ENCODE measurements around the gene GAR1. TPM values are rescaled to one million over a fixed set of nuclear protein-coding genes. Genes with fewer than 3 reads are reported as not detected.
A peak's percentile ranks its signal among the peaks of the same experiment; 100 is the strongest.
"Not testable (repeated sequence)": the region's sequence is repeated elsewhere in the genome, so short reads cannot be mapped to it uniquely, and the experiment has no call there.

GAR1 gene
- 10 to 100 TPM; 25.2 to 29.9 TPM for total RNA-seq

GRCh38 chr4:109815151-109816081 is at the start of gene GAR1:
Gene GAR1 (plus strand): TSS chr4:109815762. CDS start chr4:109816165, 403 bp downstream.
- CTCF ChIA-PET: interaction anchor here (0.7 to 4.2 kb wide), 5 partner anchors 11 to 382 kb away, joined by 3 to 17 read pairs (median 7); partner anchors contain the start of genes MCUB, RRH and SEC24B
- H3K9me3 Mint-ChIP-seq (ENCODE audit: low read depth): no peaks in the 10 kb centered on the region
- DNase-seq (peak; percentile 96), ATAC-seq (peak; percentile 94)
- peak within 1 kb of the TSS; percentile 98 for H3K27ac Mint-ChIP-seq
- peak within 1 kb of the TSS; percentile 95 for H3K4me3 Mint-ChIP-seq
- H3K36me3 Mint-ChIP-seq: peaks cover 36% of the 10 kb centered on the region
- H3K27me3 Mint-ChIP-seq: no peaks in the 10 kb centered on the region
- H3K4me1 Mint-ChIP-seq: peaks cover 58% of the 10 kb centered on the region

DNA sequence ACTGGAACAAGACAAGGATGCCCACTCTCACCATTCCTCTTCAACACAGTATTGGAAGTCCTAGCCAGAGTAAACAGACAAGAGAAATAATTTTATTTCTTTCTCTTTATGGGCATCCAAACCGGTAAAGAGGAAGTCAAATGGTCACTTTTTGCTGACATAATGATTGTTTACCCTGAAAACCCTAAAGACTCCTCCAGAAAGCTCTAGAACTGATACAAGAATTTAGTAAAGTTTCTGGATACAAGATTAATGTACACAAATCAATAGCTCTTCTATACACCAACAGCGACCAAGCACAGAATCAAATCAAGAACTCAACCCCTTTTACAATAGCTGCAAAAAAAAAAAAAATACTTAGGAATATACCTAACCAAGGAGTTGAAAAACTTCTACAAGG is 33.5 kb upstream of the GAR1 start:
- H3K9me3 Mint-ChIP-seq (ENCODE audit: low read depth); H3K36me3 Mint-ChIP-seq; ATAC-seq; H3K27ac Mint-ChIP-seq; DNase-seq; H3K4me3 Mint-ChIP-seq; H3K4me1 Mint-ChIP-seq; CTCF ChIA-PET; H3K27me3 Mint-ChIP-seq: not testable (repeated sequence)

GRCh38 chr4:109786846-109787245 is 28.7 kb upstream of the GAR1 start:
- Mint-ChIP-seq H3K36me3 (peaks cover 2% of the 10 kb centered on the region), H3K4me1 (no peaks in the 10 kb centered on the region), H3K4me3 (no peak overlapping the region), H3K27ac (no peak overlapping the region), H3K27me3 (peaks cover 10% of the 10 kb centered on the region), H3K9me3 (ENCODE audit: low read depth) (peaks cover 7% of the 10 kb centered on the region)
- CTCF ChIA-PET: no interaction called here
- ATAC-seq (no peak), DNase-seq (no peak)

DNA sequence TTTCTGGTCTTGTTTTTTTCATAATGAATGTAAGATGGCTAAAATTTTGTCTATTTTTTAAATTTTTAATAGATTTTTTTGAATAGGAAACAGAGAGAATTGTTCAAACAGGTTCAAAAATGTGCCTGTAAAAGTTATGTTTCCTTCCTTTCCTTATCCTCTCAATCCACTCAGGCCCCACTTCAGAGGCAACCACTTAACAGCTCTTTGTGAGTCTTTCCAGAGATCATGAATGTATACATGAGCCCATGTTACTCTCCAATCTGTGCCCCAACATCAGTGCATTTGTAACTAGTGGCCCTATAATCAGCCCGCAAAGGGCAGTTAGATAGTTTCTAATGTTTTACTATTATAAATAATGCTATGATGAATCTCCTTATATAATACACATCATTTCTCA is 27.8 kb upstream of the GAR1 start:
- Mint-ChIP-seq H3K27ac (no peak overlapping the region), H3K4me3 (no peak overlapping the region), H3K9me3 (ENCODE audit: low read depth) (peaks cover 7% of the 10 kb centered on the region), H3K4me1 (no peaks in the 10 kb centered on the region), H3K36me3 (peaks cover 2% of the 10 kb centered on the region), H3K27me3 (peaks cover 10% of the 10 kb centered on the region)
- CTCF ChIA-PET: no interaction called here
- no peak for DNase-seq
- ATAC-seq: no peak

DNA sequence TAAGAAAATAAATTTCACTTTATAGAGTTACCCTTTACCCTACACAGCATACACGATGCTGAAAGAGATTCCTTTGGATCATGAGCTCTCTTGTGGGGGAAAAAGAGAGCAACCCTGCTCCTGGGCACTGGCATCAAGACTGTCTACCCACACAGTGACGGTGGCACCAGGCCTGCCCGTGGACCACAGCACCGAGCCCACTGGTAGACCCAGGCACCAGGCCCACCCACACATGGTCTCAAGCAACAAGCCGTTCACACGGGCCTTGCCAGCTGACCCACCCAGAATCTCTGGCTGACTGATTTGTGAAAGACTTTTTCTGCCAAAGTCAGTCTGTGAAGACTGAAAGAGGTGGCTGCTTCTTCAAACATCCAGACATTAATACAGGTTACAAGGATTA is 20.5 kb upstream of the GAR1 start:
- CTCF ChIA-PET: no interaction called here
- ATAC-seq (no peak), DNase-seq (no peak)
- Mint-ChIP-seq H3K27ac (no peak overlapping the region), H3K27me3 (peaks cover 20% of the 10 kb centered on the region), H3K4me3 (no peak overlapping the region), H3K9me3 (ENCODE audit: low read depth) (peaks cover 2% of the 10 kb centered on the region), H3K36me3 (peaks cover 6% of the 10 kb centered on the region), H3K4me1 (no peaks in the 10 kb centered on the region)

GRCh38 chr4:109798866-109799265 is 16.7 kb upstream of the GAR1 start:
- peaks cover 2% of the 10 kb centered on the region for H3K9me3 Mint-ChIP-seq (ENCODE audit: low read depth)
- H3K36me3 Mint-ChIP-seq: peaks cover 6% of the 10 kb centered on the region
- H3K27ac Mint-ChIP-seq: no peak overlapping the region
- DNase-seq (no peak), ATAC-seq (no peak)
- no peaks in the 10 kb centered on the region for H3K4me1 Mint-ChIP-seq
- H3K4me3 Mint-ChIP-seq: no peak overlapping the region
- CTCF ChIA-PET: interaction anchor here (0.9 kb wide), 1 partner anchor 27 kb away, joined by 3 read pairs; no protein-coding TSS in a partner anchor
- H3K27me3 Mint-ChIP-seq: peaks cover 14% of the 10 kb centered on the region

DNA sequence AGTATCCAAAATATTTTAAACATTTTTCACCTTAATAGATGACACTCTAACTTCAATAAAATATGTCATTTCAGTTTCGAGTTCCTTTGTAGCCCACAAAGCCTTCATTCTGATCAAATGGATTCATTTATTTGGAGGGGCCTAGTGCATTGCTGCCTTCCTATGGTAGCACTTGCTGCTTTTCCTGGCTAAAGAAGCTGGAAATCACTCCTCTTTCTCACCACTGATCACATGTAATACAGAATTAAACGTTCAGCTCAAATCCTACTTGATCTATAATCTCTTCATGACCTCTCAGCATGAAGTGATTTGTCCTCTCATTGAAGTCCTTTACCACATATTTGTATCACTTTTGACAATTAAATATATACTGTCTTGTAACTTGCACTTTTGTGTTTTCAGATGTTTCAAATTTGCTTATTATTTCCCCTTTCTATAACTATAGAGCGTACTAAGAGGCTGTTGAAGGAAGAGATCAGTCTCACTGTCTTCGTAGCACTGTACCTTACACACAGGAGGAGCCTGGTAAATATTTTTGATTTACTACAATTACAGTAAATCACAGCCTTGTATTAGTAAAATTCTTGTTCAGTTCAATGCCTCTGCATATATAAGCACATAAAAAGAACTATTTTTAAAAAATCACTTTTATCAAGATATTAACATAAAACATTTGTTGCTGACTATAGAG is 14.3 kb upstream of the GAR1 start:
- Mint-ChIP-seq H3K9me3 (ENCODE audit: low read depth) (no peaks in the 10 kb centered on the region), H3K4me3 (no peak overlapping the region), H3K4me1 (no peaks in the 10 kb centered on the region), H3K36me3 (no peaks in the 10 kb centered on the region), H3K27ac (no peak overlapping the region), H3K27me3 (peaks cover 7% of the 10 kb centered on the region)
- CTCF ChIA-PET: no interaction called here
- ATAC-seq: no peak
- DNase-seq: no peak

DNA sequence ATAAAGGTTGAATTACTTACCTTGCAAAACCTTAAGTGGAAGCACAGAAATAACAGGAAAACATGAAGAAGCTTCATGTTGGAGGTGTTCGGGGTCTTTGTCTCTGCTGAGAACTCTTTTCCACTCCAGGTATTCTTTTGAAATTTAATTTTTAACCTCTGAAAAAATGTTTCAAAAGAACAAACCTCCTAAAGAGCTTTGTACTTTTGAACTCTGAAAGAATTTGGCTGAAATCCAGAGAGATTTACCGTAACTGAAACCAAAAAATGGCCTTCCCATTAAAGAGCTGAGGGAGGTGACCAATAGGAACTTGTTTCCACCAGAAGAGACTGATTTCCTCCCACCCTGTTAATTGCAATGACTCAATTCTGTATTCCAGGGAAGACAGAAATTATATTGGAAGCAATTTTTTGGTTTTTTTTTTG is 13.7 kb upstream of the GAR1 start, which contains the start of gene CFI:
CFI (minus strand) TSS at position 105 of the 425 bp plus-strand sequence; CDS start at position 77, 28 bp downstream.
- Mint-ChIP-seq H3K27ac (no peak within 1 kb of the TSS), H3K9me3 (ENCODE audit: low read depth) (no peaks in the 10 kb centered on the region)
- CTCF ChIA-PET: no interaction called here

GRCh38 chr4:109803924-109804571 is 11.5 kb upstream of the GAR1 start:
- Mint-ChIP-seq H3K9me3 (ENCODE audit: low read depth) (no peaks in the 10 kb centered on the region), H3K4me1 (no peaks in the 10 kb centered on the region), H3K27ac (no peak overlapping the region), H3K4me3 (no peak overlapping the region), H3K27me3 (peaks cover 3% of the 10 kb centered on the region), H3K36me3 (no peaks in the 10 kb centered on the region)
- DNase-seq: no peak
- CTCF ChIA-PET: interaction anchor here (0.6 to 1.2 kb wide), 5 partner anchors 19 to 385 kb away, joined by 3 to 4 read pairs (median 3); partner anchors contain the start of gene SEC24B
- peak; percentile 67 for ATAC-seq

More for the DNA sequence above, 13.7 kb upstream of the GAR1 start, which contains the start of gene CFI:
- Mint-ChIP-seq H3K4me1 (no peaks in the 10 kb centered on the region), H3K4me3 (no peak within 1 kb of the TSS), H3K36me3 (no peaks in the 10 kb centered on the region), H3K27me3 (peaks cover 7% of the 10 kb centered on the region)
- DNase-seq: no peak
- no peak for ATAC-seq

- Mint-ChIP-seq H3K27ac (no peak overlapping the region), H3K36me3 (no peaks in the 10 kb centered on the region), H3K9me3 (ENCODE audit: low read depth) (no peaks in the 10 kb centered on the region), H3K4me3 (no peak overlapping the region), H3K4me1 (peaks cover 19% of the 10 kb centered on the region), H3K27me3 (peaks cover 3% of the 10 kb centered on the region)
- ATAC-seq: no peak
- DNase-seq: no peak
- CTCF ChIA-PET: no interaction called here
Measured at GRCh38 chr4:109809655-109810054, 5.9 kb upstream of the GAR1 start.

- DNase-seq (no peak), ATAC-seq (no peak)
- H3K9me3 Mint-ChIP-seq (ENCODE audit: low read depth): no peaks in the 10 kb centered on the region
- H3K36me3 Mint-ChIP-seq: peaks cover 2% of the 10 kb centered on the region
- no peak overlapping the region for H3K4me3 Mint-ChIP-seq
- no peak overlapping the region for H3K27ac Mint-ChIP-seq
- CTCF ChIA-PET: interaction anchor here (1.4 kb wide), 1 partner anchor 378 kb away, joined by 4 read pairs; the partner anchor contains the start of gene SEC24B
- H3K4me1 Mint-ChIP-seq: peaks cover 22% of the 10 kb centered on the region
- peaks cover 3% of the 10 kb centered on the region for H3K27me3 Mint-ChIP-seq
Measured at GRCh38 chr4:109810552-109811387, 4.8 kb upstream of the GAR1 start.

DNA sequence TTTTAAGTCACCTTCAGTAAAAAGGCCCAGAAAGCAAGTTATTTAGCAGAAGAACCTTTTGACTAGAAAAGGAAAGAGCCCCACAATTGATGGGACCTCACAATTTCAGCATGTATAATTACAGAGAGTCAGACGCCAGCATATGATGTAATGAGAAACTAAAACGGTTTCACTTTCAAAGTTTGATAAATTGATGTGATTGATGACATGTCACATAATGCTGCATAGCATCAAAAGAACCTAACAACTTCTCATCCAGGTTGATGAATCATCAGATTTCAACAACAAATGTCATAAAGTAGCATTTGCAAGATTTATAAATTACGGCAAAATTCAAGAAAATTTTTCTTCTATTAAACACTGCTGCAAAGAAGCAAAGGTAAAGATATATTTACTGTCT is 3.9 kb upstream of the GAR1 start:
- H3K9me3 Mint-ChIP-seq (ENCODE audit: low read depth): no peaks in the 10 kb centered on the region
- no peak for DNase-seq
- no peak overlapping the region for H3K4me3 Mint-ChIP-seq
- peaks cover 31% of the 10 kb centered on the region for H3K4me1 Mint-ChIP-seq
- CTCF ChIA-PET: interaction anchor here (1.4 kb wide), 1 partner anchor 378 kb away, joined by 4 read pairs; the partner anchor contains the start of gene SEC24B
- peaks cover 6% of the 10 kb centered on the region for H3K36me3 Mint-ChIP-seq
- peaks cover 3% of the 10 kb centered on the region for H3K27me3 Mint-ChIP-seq
- peak overlapping the region; percentile 32 for H3K27ac Mint-ChIP-seq
- ATAC-seq: no peak
